ENCODE data around the gene KIAA1217.

Gene KIAA1217

GRCh38 chr10:24174014-24174413 lies 34.9 kb upstream of the KIAA1217 start:
- H3K27ac ChIP-seq (ENCODE audit: low read depth, low read length): no peak overlapping the region
- H2AFZ ChIP-seq (ENCODE audit: low read depth, low read length, severe bottlenecking): no peak overlapping the region
- no peak for TF ChIP-seq EZH2phosphoT487 (conservative IDR thresholded peaks at IDR 0.05; ENCODE audit: low read length)
- TF ChIP-seq CTCF (IDR thresholded peaks at IDR 0.05; ENCODE audit: insufficient read depth, low read length, poor library complexity, severe bottlenecking): no peak
- no peaks in the 10 kb centered on the region for H3K27me3 ChIP-seq (ENCODE audit: low read length)
- no peaks in the 10 kb centered on the region for H3K36me3 ChIP-seq (ENCODE audit: low read length)
- no peak overlapping the region for H3K9ac ChIP-seq (ENCODE audit: low read length)
- no peaks in the 10 kb centered on the region for H3K79me2 ChIP-seq (ENCODE audit: insufficient read depth, low read length)
- H3K9me2 ChIP-seq (replicated peaks; ENCODE audit: insufficient read depth, low read length): no peaks in the 10 kb centered on the region
- no peaks in the 10 kb centered on the region for H3K9me3 ChIP-seq (ENCODE audit: insufficient read depth, low read length)
- H3K4me2 ChIP-seq (ENCODE audit: low read depth, low read length, poor library complexity, severe bottlenecking): no peak overlapping the region
- no peaks in the 10 kb centered on the region for H3F3A ChIP-seq (ENCODE audit: insufficient read depth)
- H4K20me1 ChIP-seq (ENCODE audit: low read depth, low read length): no peaks in the 10 kb centered on the region
- H3K4me3 ChIP-seq (ENCODE audit: insufficient read depth, low read length, poor library complexity, severe bottlenecking): no peak overlapping the region

GRCh38 chr10:24176658-24177057 lies 32.3 kb upstream of the KIAA1217 start:
- Histone ChIP-seq H3K9me2 (replicated peaks; ENCODE audit: insufficient read depth, low read length) (no peaks in the 10 kb centered on the region), H3K36me3 (ENCODE audit: low read length) (no peaks in the 10 kb centered on the region), H2AFZ (ENCODE audit: low read depth, low read length, severe bottlenecking) (no peak overlapping the region), H3F3A (ENCODE audit: insufficient read depth) (no peaks in the 10 kb centered on the region), H3K4me3 (ENCODE audit: insufficient read depth, low read length, poor library complexity, severe bottlenecking) (no peak overlapping the region), H3K9ac (ENCODE audit: low read length) (no peak overlapping the region), H3K27me3 (ENCODE audit: low read length) (no peaks in the 10 kb centered on the region), H3K27ac (ENCODE audit: low read depth, low read length) (no peak overlapping the region), H3K79me2 (ENCODE audit: insufficient read depth, low read length) (no peaks in the 10 kb centered on the region), H3K9me3 (ENCODE audit: insufficient read depth, low read length) (no peaks in the 10 kb centered on the region), H3K4me2 (ENCODE audit: low read depth, low read length, poor library complexity, severe bottlenecking) (no peak overlapping the region), H4K20me1 (ENCODE audit: low read depth, low read length) (no peaks in the 10 kb centered on the region)
- no peak for TF ChIP-seq EZH2phosphoT487 (conservative IDR thresholded peaks at IDR 0.05; ENCODE audit: low read length)
- no peak for TF ChIP-seq CTCF (IDR thresholded peaks at IDR 0.05; ENCODE audit: insufficient read depth, low read length, poor library complexity, severe bottlenecking)

- no peaks in the 10 kb centered on the region for H3K79me2 ChIP-seq (ENCODE audit: insufficient read depth, low read length)
- H3K27me3 ChIP-seq (ENCODE audit: low read length): no peaks in the 10 kb centered on the region
- H3K9me2 ChIP-seq (replicated peaks; ENCODE audit: insufficient read depth, low read length): no peaks in the 10 kb centered on the region
- no peaks in the 10 kb centered on the region for H3F3A ChIP-seq (ENCODE audit: insufficient read depth)
- H4K20me1 ChIP-seq (ENCODE audit: low read depth, low read length): no peaks in the 10 kb centered on the region
- H3K9me3 ChIP-seq (ENCODE audit: insufficient read depth, low read length): no peaks in the 10 kb centered on the region
- no peak for TF ChIP-seq CTCF (IDR thresholded peaks at IDR 0.05; ENCODE audit: insufficient read depth, low read length, poor library complexity, severe bottlenecking)
- TF ChIP-seq EZH2phosphoT487 (conservative IDR thresholded peaks at IDR 0.05; ENCODE audit: low read length): no peak
- H3K27ac ChIP-seq (ENCODE audit: low read depth, low read length): no peak overlapping the region
- H2AFZ ChIP-seq (ENCODE audit: low read depth, low read length, severe bottlenecking): no peak overlapping the region
- H3K4me3 ChIP-seq (ENCODE audit: insufficient read depth, low read length, poor library complexity, severe bottlenecking): no peak overlapping the region
- H3K36me3 ChIP-seq (ENCODE audit: low read length): no peaks in the 10 kb centered on the region
- H3K4me2 ChIP-seq (ENCODE audit: low read depth, low read length, poor library complexity, severe bottlenecking): no peak overlapping the region
- H3K9ac ChIP-seq (ENCODE audit: low read length): no peak overlapping the region
Observed at GRCh38 chr10:24177636-24178035, 31.3 kb upstream of the KIAA1217 start.
